ENCODE measurements around the gene GIN1. TPM values are rescaled to one million over a fixed set of nuclear protein-coding genes. Genes with fewer than 3 reads are reported as not detected.

The GIN1 gene, protein sequence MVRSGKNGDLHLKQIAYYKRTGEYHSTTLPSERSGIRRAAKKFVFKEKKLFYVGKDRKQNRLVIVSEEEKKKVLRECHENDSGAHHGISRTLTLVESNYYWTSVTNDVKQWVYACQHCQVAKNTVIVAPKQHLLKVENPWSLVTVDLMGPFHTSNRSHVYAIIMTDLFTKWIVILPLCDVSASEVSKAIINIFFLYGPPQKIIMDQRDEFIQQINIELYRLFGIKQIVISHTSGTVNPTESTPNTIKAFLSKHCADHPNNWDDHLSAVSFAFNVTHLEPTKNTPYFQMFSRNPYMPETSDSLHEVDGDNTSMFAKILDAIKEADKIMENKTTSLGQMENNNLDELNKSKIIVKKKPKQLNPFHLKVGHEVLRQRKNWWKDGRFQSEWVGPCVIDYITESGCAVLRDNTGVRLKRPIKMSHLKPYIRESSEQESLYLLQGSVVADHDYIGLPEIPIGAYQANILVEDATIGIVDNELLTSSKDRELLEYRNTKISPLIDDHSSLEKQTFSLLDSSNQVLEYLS
- total RNA-seq: 5.1 and 6.2 TPM in 2 replicates

DNA sequence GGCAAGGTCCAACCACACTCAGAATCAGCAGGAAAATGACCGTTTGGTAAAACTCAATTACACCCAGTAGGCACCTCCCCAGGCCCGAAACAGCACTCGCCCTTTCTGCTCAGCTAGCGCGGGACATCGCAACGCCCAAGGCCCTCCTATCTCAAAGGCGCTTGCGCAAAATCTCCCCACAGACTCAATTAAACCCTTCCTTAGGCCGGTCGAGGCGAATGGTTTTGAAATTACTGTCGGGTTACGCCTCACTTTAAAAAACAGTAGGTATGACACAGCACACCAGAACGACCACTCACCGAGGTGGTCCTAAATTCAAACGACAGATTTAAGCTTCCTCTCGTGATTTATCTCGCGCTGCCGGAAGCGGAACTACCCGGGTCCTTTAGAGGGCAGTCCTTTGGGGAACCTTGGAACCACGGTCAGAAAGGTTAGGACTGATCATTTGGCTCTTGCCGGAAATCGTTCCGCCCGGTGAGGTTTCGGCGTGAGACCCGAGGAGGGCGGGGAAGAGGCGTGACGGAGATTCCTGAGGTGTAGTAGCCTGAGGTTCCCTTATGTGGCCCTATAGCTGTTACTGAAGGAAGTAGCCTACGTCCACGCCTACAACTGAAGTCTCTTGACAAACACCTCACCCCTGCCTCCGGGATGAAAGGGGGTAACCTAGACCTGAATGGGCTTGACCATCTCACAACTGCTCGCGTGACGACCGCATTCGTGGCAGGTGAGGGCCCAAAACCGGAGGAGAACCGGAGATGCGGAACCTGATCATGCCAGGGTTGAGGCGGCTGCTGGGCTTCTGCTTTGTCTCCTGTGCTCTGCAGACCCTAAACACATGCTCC lies at the start of gene GIN1, which contains the start of gene PPIP5K2:
GIN1 (minus strand) TSS at position 374 of the 842 bp plus-strand sequence. CDS start 11,431 bp downstream, outside the sequence.
PPIP5K2 (plus strand) TSS at position 537 of the 842 bp plus-strand sequence. CDS start 9,289 bp downstream, outside the sequence.
- H3K79me2 ChIP-seq (ENCODE audit: insufficient read depth, low read length): peaks cover 80% of the 10 kb centered on the region
- peak within 1 kb of the TSS; percentile 88 for H3K4me2 ChIP-seq (ENCODE audit: insufficient read depth, low read length)
- H3K27me3 ChIP-seq (ENCODE audit: insufficient read depth, low read length): no peaks in the 10 kb centered on the region
- H3K4me3 ChIP-seq (ENCODE audit: insufficient read depth, low read length): peak within 1 kb of the TSS; percentile 90
- H3K36me3 ChIP-seq (ENCODE audit: insufficient read depth, low read length): no peaks in the 10 kb centered on the region
- peak within 1 kb of the TSS; percentile 98 for H3K27ac ChIP-seq (ENCODE audit: low read depth, low read length)
- peaks cover 7% of the 10 kb centered on the region for H3K4me1 ChIP-seq (ENCODE audit: insufficient read depth, low read length)
- peak within 1 kb of the TSS; percentile 97 for H2AFZ ChIP-seq (ENCODE audit: low read length)
- TF ChIP-seq, protein P1, sequence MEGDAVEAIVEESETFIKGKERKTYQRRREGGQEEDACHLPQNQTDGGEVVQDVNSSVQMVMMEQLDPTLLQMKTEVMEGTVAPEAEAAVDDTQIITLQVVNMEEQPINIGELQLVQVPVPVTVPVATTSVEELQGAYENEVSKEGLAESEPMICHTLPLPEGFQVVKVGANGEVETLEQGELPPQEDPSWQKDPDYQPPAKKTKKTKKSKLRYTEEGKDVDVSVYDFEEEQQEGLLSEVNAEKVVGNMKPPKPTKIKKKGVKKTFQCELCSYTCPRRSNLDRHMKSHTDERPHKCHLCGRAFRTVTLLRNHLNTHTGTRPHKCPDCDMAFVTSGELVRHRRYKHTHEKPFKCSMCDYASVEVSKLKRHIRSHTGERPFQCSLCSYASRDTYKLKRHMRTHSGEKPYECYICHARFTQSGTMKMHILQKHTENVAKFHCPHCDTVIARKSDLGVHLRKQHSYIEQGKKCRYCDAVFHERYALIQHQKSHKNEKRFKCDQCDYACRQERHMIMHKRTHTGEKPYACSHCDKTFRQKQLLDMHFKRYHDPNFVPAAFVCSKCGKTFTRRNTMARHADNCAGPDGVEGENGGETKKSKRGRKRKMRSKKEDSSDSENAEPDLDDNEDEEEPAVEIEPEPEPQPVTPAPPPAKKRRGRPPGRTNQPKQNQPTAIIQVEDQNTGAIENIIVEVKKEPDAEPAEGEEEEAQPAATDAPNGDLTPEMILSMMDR (IDR thresholded peaks at IDR 0.05; ENCODE audit: extremely low read depth, low read depth, low read length): no peak
- H4K20me1 ChIP-seq (ENCODE audit: insufficient read depth, low read length): no peaks in the 10 kb centered on the region
- H3K9me3 ChIP-seq (ENCODE audit: low read depth, low read length): no peaks in the 10 kb centered on the region
- peak; percentile 89 for DNase-seq (ENCODE audit: insufficient read length, low spot score, missing footprints)

DNA sequence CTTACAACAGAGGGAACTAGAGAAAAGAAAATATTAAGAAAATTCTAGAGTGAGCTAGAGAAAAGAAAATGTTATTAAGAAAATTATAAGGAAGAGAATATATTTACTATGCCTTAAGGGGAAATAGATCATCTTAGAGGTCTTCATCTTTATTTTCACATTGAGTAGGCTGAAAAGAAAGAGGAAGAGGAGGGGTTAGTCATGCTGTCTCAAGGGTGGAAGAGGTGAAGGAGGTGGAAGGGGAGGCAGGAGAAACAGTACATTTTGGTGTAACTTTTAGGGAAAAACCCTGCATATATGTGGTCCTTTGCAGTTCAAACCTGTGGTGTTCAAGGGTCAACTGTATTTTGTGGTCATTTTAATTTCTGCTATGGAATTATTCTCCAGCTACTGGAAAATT lies 46.8 kb upstream of the GIN1 start:
- H3K27ac ChIP-seq (ENCODE audit: low read depth, low read length): no peak overlapping the region
- no peak overlapping the region for H2AFZ ChIP-seq (ENCODE audit: low read length)
- no peaks in the 10 kb centered on the region for H4K20me1 ChIP-seq (ENCODE audit: insufficient read depth, low read length)
- no peaks in the 10 kb centered on the region for H3K9me3 ChIP-seq (ENCODE audit: low read depth, low read length)
- no peaks in the 10 kb centered on the region for H3K27me3 ChIP-seq (ENCODE audit: insufficient read depth, low read length)
- H3K4me3 ChIP-seq (ENCODE audit: insufficient read depth, low read length): no peak overlapping the region
- DNase-seq (ENCODE audit: insufficient read length, low spot score, missing footprints): no peak
- no peaks in the 10 kb centered on the region for H3K79me2 ChIP-seq (ENCODE audit: insufficient read depth, low read length)
- H3K4me1 ChIP-seq (ENCODE audit: insufficient read depth, low read length): no peaks in the 10 kb centered on the region
- TF ChIP-seq, protein P1 (IDR thresholded peaks at IDR 0.05; ENCODE audit: extremely low read depth, low read depth, low read length): no peak
- H3K36me3 ChIP-seq (ENCODE audit: insufficient read depth, low read length): peaks cover 12% of the 10 kb centered on the region
- H3K4me2 ChIP-seq (ENCODE audit: insufficient read depth, low read length): no peak overlapping the region

DNA sequence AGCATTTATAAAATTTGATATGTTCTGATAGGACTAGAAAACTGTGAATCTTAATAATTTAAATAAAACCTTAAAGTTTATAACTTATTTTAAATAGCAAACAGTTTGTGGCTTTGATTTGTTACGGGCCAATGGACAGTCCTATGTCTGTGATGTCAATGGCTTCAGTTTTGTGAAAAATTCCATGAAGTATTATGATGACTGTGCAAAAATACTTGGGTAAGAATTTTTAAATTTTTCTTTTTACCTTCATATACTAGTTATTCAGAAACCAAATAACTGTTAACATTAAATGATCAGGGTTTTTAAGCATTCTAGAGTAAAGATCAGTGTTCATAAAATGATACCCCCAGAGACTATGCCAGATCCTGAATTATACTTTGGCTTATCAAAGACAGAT lies 31.2 kb upstream of the GIN1 start:
- Histone ChIP-seq H3K36me3 (ENCODE audit: insufficient read depth, low read length) (peaks cover 24% of the 10 kb centered on the region), H3K79me2 (ENCODE audit: insufficient read depth, low read length) (no peaks in the 10 kb centered on the region), H4K20me1 (ENCODE audit: insufficient read depth, low read length) (no peaks in the 10 kb centered on the region), H3K4me2 (ENCODE audit: insufficient read depth, low read length) (no peak overlapping the region), H3K27ac (ENCODE audit: low read depth, low read length) (no peak overlapping the region), H3K9me3 (ENCODE audit: low read depth, low read length) (no peaks in the 10 kb centered on the region), H3K4me3 (ENCODE audit: insufficient read depth, low read length) (no peak overlapping the region), H3K4me1 (ENCODE audit: insufficient read depth, low read length) (no peaks in the 10 kb centered on the region), H3K27me3 (ENCODE audit: insufficient read depth, low read length) (no peaks in the 10 kb centered on the region), H2AFZ (ENCODE audit: low read length) (no peak overlapping the region)
- TF ChIP-seq, protein P1 (IDR thresholded peaks at IDR 0.05; ENCODE audit: extremely low read depth, low read depth, low read length): no peak
- no peak for DNase-seq (ENCODE audit: insufficient read length, low spot score, missing footprints)

All from osteoblast (primary cell).